Right lung (tissue), 10 donors: ENCODE data around the gene RNFT1. TPM values are rescaled to one million over a fixed set of nuclear protein-coding genes. Genes with fewer than 3 reads are reported as not detected.
"Not testable (repeated sequence)": the region's sequence is repeated elsewhere in the genome, so short reads cannot be mapped to it uniquely, and the experiment has no call there.

ENCODE experiments used
- DNase-seq, 2 donors: peaks; one replicate each; pipeline ENCODE4 v3.0.0-alpha.2; 2013
- long read RNA-seq, 8 donors: transcript quantifications; one replicate each; lab custom pipeline, GENCODE V29; 2026
- polyA plus RNA-seq, 5 donors: library from polyadenylated mRNA; unstranded; fragments of 120-200 nt; gene quantifications; one replicate each; pipeline versions ENCODE4 v1.2.1 to v1.2.3, GENCODE V29; 2013; ENCODE audit warnings: inconsistent platforms in 1 of 5, low replicate concordance in 1 of 5; ENCODE audit not compliant: insufficient read length in 5 of 5, insufficient read depth in 1 of 5

The RNFT1 gene, protein sequence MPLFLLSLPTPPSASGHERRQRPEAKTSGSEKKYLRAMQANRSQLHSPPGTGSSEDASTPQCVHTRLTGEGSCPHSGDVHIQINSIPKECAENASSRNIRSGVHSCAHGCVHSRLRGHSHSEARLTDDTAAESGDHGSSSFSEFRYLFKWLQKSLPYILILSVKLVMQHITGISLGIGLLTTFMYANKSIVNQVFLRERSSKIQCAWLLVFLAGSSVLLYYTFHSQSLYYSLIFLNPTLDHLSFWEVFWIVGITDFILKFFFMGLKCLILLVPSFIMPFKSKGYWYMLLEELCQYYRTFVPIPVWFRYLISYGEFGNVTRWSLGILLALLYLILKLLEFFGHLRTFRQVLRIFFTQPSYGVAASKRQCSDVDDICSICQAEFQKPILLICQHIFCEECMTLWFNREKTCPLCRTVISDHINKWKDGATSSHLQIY
- polyA plus RNA-seq, result 10 to 100 TPM; 30.5 to 49.9 (median 36.8) TPM
- long read RNA-seq, donor 1, transcript RNFT1-202 (7 exons, 1,809 nt), result major isoform, 5 of 18 reads
- long read RNA-seq, donor 1, transcript RNFT1-201 (9 exons, 2,101 nt), result major isoform, 5 of 18 reads
- long read RNA-seq, donor 1, partial matches to known transcripts, result 6 of 18 reads
- long read RNA-seq, donor 1, other reads (novel, unspliced or antisense), result 0 of 18 reads
- long read RNA-seq, donor 2, partial matches to known transcripts, result 0 of 1 reads
- long read RNA-seq, donor 2, other reads (novel, unspliced or antisense), result 0 of 1 reads
- long read RNA-seq, donor 3, transcript RNFT1-201 (9 exons, 2,101 nt), result major isoform, 5 of 22 reads
- long read RNA-seq, donor 3, partial matches to known transcripts, result 13 of 22 reads
- long read RNA-seq, donor 3, other reads (novel, unspliced or antisense), result 0 of 22 reads
- long read RNA-seq, donor 4, partial matches to known transcripts, result 17 of 23 reads
- long read RNA-seq, donor 4, other reads (novel, unspliced or antisense), result 0 of 23 reads
- long read RNA-seq, donor 5, partial matches to known transcripts, result 23 of 33 reads
- long read RNA-seq, donor 5, other reads (novel, unspliced or antisense), result 0 of 33 reads
- long read RNA-seq, donor 6, transcript RNFT1-202 (7 exons, 1,809 nt), result major isoform, 5 of 20 reads
- long read RNA-seq, donor 6, partial matches to known transcripts, result 5 of 20 reads
- long read RNA-seq, donor 6, other reads (novel, unspliced or antisense), result 0 of 20 reads
- long read RNA-seq, donor 7, transcript RNFT1-201 (9 exons, 2,101 nt), result major isoform, 8 of 14 reads
- long read RNA-seq, donor 7, partial matches to known transcripts, result 0 of 14 reads
- long read RNA-seq, donor 7, other reads (novel, unspliced or antisense), result 0 of 14 reads
- long read RNA-seq, donor 8, partial matches to known transcripts, result 0 of 5 reads
- long read RNA-seq, donor 8, other reads (novel, unspliced or antisense), result 0 of 5 reads

DNA sequence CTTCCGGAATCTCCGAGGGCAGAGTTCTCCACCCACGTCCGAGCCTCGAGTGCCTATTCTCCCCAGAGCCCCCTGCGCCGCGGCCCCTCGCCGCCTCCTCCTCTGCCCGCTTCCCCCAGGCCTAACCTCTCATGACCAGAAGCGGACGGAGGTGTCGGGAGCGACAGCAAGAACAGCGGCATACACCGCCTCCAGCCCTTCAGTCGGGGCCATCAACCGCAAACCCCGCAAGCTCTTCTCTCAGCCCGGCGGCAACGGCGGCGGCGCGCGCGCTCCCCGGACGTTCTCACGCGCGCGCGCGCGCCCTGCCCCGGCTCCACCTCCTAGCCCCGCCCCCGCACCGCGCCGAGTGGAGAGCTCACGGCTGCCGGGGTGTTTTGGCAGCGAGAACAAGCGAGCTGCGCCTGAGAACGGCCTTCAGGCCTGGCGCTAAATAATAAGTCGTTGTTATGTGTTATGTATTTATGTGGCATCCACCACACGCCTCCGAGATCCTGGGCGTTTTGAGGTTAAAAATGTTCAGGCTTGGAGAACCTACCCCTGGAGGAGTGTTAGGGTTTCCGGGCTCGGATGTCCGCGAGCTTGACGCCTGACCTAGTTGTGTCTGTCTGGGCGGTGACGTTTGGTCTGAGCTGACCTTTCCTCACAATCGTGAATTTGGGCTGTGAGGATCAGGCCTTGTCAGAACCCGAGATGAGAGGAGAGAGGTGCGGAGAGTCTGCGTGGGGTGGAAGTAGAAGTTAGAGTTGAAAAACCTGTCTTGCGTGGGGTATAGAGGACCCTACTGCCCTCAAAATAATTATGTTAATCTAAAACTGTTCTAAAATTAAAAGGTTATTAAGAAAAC is at the start of gene RNFT1:
Gene RNFT1 (minus strand): TSS at position 259 of the 847 bp plus-strand sequence. CDS start 77 bp downstream, at position 182.
- DNase-seq, result peak; percentile 90

DNA sequence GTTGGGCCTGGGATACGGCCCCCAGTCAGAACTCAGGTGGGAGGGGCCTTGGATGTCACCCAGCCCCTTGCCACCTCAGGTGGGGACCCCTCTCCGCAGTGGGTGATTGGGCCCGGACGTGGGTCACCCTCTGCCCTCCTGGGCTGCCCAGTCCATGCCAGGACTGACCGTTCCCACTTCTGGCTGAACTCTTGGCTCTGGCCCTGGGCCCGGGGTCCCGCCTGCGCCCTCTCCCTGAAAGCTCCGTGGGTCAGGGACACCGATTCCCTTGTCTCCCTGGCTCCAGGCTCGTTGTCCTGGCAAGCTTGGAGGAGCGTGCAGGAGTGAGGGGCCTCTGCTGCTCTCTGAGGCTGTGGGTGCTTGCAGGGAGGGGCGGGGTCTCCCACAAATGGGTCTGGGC is 44.8 kb upstream of the RNFT1 start:
- DNase-seq, result not testable (repeated sequence)

DNA sequence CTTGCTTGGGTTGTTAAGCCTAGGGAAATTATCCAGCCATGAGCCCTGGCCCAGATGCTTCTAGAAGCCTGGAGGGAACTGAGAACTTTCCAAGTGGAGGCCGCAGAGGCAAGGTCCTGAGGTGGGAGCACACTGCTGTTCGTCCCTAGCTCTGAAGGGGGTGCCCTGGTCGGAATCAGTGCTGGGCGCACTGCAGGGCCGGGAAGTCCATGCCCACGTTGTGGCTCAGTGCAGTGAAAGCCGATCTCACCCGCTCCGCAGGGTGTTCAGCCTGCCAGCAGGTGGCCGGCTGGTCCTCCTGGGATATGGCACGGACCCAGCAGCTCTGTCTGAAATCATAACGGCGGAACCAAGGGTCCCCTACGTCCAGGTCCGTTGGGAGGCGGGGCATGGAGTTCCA is 43.8 kb upstream of the RNFT1 start:
- DNase-seq, result not testable (repeated sequence)

DNA sequence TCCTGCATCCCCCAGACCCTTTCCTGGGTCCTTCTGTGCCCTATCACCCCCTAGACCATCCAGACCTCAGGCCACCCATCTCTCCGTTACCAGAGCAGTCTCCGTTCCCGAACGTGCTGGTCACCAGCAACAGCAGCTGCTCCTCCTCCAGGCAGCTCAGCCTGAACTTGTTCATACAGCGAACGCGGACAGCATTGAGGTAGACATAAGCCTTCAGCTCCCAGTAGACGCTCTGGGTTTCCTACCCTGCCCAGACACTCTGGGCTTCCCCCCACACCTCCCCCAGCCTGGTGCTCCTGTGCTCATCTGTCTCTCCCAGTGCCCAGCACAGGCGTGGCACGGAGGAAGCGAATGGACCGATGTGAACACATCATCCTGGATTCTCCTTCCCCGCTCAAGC is 41.6 kb upstream of the RNFT1 start:
- no peak for DNase-seq

DNA sequence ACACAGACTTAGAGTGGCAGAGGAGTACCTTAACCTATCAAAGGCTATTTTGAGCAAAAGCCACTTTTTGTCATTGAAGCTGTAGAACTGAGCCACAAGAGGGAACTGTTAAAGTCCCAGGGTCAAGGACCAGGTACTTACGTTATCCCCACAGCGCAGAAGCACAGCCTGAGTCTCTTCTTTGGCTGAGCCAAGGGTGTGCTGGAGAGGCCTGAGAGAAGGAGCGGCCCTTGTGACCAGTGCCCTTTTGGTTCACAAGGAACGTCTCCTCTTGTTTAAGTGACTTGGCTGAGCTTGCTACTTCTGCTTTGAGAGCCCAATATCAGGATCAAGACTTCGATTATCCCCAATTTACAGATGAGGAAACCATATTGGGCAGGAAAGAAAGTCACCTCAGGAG is 40.0 kb upstream of the RNFT1 start:
- not testable (repeated sequence) for DNase-seq

- DNase-seq, result not testable (repeated sequence)
Measured at GRCh38 chr17:60002405-60002804, 37.9 kb upstream of the RNFT1 start.

- not testable (repeated sequence) for DNase-seq
Measured at GRCh38 chr17:59996608-59997007, 32.1 kb upstream of the RNFT1 start.

- not testable (repeated sequence) for DNase-seq
Measured at GRCh38 chr17:59975166-59975565, 10.6 kb upstream of the RNFT1 start.

- DNase-seq, result not testable (repeated sequence)
Measured at GRCh38 chr17:59973483-59973882, 8.9 kb upstream of the RNFT1 start.

DNA sequence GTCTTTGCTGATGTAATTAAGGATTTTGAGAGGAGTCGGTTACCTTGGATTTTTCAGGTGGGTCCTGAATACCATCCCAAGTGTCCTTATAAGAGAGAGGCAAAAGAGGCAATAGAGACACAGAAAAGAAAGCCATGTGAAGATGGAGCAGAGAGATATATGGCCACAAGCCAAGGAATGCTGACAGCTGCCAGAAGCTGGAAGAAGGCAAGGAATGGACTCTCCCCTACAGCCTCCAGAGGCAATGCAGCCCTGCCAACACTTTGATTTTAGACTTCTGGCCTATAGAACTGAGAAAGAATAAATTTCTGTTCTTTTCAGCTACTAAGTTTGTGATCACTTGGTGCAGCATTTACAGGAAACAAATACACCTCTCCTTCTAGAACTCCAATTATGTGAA is 8.2 kb upstream of the RNFT1 start:
- DNase-seq, result no peak

- not testable (repeated sequence) for DNase-seq
Measured at GRCh38 chr17:59971771-59972170, 7.2 kb upstream of the RNFT1 start.

DNA sequence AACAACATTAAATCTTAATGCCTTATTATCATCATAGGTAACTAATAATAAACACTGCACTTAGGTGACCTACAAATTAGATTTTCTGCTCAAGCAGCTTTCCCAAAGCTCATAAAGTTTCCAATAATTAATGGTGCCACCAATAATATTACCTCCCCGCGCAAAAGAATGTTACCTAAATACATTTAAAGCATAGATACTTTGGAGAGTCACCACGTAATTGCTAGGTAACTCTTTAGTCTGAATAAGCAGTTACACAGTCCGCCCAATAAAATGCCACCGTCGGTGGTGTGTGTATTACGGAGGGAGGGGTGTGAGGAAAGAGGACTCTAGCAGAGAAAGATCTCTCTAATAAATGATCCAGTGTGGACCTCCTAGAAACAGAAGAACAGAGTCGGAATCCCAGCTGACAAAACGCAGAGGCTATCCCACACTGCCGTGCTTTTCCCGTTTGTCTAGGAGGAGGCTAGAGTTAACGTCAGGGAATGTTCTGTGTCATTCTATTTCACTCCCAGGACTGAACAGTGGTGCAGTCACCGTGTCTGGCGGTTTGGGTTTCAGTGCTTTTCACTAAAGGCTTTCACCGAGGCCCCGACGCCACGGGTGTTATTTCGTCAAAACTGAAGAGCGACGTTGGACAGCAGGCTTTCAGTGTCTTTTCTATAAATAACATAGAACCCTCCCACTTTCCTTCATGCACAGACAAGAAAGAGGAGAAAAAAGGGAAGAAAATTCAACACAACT is 630 bp downstream of the RNFT1 start:
- DNase-seq, result no peak

DNA sequence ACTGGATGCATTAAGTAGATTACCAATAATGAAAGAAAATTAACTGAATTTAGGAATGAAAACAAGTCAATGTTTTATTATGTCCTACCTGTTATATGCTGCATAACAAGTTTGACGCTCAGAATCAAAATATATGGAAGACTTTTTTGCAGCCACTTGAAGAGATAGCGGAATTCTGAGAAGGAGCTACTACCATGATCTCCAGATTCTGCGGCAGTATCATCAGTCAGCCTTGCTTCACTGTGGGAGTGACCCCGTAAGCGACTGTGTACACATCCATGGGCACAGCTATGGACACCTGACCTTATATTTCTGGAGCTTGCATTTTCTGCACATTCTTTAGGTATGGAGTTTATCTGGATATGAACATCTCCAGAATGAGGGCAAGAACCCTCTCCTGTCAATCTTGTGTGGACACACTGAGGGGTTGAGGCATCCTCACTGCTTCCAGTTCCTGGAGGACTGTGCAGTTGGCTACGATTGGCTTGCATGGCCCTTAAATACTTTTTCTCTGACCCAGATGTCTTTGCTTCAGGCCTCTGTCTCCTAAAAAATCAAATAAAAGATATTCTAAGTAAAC is 1.7 kb downstream of the RNFT1 start:
- DNase-seq, result no peak

- DNase-seq, result not testable (repeated sequence)
Measured at GRCh38 chr17:59959574-59959973, 5.0 kb downstream of the RNFT1 start.

DNA sequence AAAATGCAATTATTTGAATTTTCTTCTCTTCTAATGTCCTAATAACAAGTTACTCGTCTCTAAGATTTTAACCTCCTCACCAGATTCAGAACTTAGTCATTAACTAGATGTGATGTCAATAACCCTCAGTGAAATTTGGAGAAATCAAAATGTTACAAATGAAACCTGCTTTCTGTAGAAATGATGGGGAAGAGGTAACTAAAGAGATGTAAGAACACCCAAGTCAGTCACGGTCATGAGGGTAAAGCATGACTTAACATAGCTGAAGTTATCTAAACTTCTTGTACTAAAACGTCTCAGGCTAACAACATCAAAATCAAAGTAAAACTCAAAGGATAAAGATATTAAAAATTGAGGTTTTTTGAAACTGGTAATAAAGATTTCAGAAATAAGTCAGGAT is 9.7 kb downstream of the RNFT1 start:
- DNase-seq, result no peak

GRCh38 chr17:59950049-59950448 is 14.5 kb downstream of the RNFT1 start:
- no peak for DNase-seq

- DNase-seq, result not testable (repeated sequence)
Measured at GRCh38 chr17:59947310-59947709, 17.2 kb downstream of the RNFT1 start.

DNA sequence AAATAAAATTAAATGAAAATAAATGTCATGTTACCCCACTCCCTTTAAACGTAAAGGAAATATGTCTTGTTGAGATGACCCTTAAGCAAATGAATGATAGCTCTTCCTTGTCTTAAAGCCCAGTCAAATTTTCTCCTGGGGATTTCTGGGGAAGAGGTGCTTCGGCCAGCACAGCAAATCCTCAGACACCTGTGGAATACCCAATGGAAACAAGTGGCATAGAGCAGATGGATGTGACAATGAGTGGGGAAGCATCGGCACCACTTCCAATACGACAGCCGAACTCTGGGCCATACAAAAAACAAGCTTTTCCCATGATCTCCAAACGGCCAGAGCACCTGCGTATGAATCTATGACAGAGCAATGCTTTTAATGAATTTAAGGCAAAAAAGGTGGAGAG is 18.1 kb downstream of the RNFT1 start:
- DNase-seq, result not testable (repeated sequence)

GRCh38 chr17:59941131-59941530 is 23.4 kb downstream of the RNFT1 start:
- DNase-seq, result no peak
